Caco-2 (cell line): ENCODE results near the gene SLIT3. TPM values are rescaled to one million over a fixed set of nuclear protein-coding genes. Genes with fewer than 3 reads are reported as not detected.

ENCODE experiments used
- BruUV-seq: library from RNA; stranded (reverse); fragments of 400-500 nt; replicated peaks from 2 replicates; lab custom pipeline; 2021; lab: Mats Ljungman, UMichigan
- CTCF ChIA-PET: fragments of 300-600 bp; sonication (Branson Sonifier 250); formaldehyde crosslinking; loops from one replicate; lab custom pipeline; 2022; ENCODE audit warnings: antibody characterized with exemption; lab: Charles Lee
- POLR2A ChIA-PET: fragments of 300-600 bp; sonication (Branson Sonifier 250); formaldehyde crosslinking; loops from one replicate; lab custom pipeline; 2022; ENCODE audit warnings: antibody characterized with exemption; lab: Charles Lee
- DNase-seq, 2 experiments: peaks; one replicate each; pipeline versions ENCODE4 v3.0.0 to v3.0.0-alpha.2; 2020 to 2022
- H3K27me3 ChIP-seq: replicated peaks from 2 replicates; pipeline ENCODE4 v1.6.0; 2011; ENCODE audit warnings: low read length; ENCODE audit not compliant: control insufficient read depth, insufficient read depth
- H3K36me3 ChIP-seq: 2 replicates; pipeline ENCODE4 v1.5.1; 2011; ENCODE audit warnings: low read length; ENCODE audit not compliant: control insufficient read depth, insufficient read depth
- H3K4me1 ChIP-seq: fragments of 250-450 bp; sonication (Bioruptor Pico); 2 replicates; pipeline ENCODE4 v1.5.1; 2020; ENCODE audit warnings: mild to moderate bottlenecking
- H3K4me3 ChIP-seq: 2 replicates; pipeline ENCODE4 v1.5.1; 2011; ENCODE audit warnings: low read depth, mild to moderate bottlenecking, control low read depth, low read length
- H3K9me3 ChIP-seq: fragments of 250-450 bp; sonication (Bioruptor Pico); 2 replicates; pipeline ENCODE4 v1.5.1; 2020; ENCODE audit warnings: mild to moderate bottlenecking, moderate library complexity
- H3K27ac Mint-ChIP-seq: one replicate; pipeline ENCODE4 v1.8.0; 2022; ENCODE audit warnings: mixed read lengths; ENCODE audit not compliant: unreplicated experiment
- H3K27me3 Mint-ChIP-seq: one replicate; pipeline ENCODE4 v1.8.0; 2022; ENCODE audit warnings: mixed read lengths; ENCODE audit not compliant: insufficient read depth, unreplicated experiment
- H3K36me3 Mint-ChIP-seq: one replicate; pipeline ENCODE4 v1.8.0; 2022; ENCODE audit warnings: mild to moderate bottlenecking, mixed read lengths; ENCODE audit not compliant: insufficient read depth, unreplicated experiment
- H3K4me1 Mint-ChIP-seq: one replicate; pipeline ENCODE4 v1.8.0; 2022; ENCODE audit warnings: low read depth, mixed read lengths; ENCODE audit not compliant: unreplicated experiment
- H3K4me3 Mint-ChIP-seq: one replicate; pipeline ENCODE4 v1.8.0; 2022; ENCODE audit warnings: mild to moderate bottlenecking, moderate library complexity, mixed read lengths; ENCODE audit not compliant: unreplicated experiment
- H3K9me3 Mint-ChIP-seq: one replicate; pipeline ENCODE4 v1.8.0; 2022; ENCODE audit warnings: mixed read lengths; ENCODE audit not compliant: unreplicated experiment
- intact Hi-C: fragments of 100-400 bp; cut with micrococcal nuclease; formaldehyde crosslinking; loops from one replicate; pipeline ENCODE4 v1.10.0; 2022; ENCODE audit not compliant: unreplicated experiment
- total RNA-seq: library from RNA; stranded (reverse); gene quantifications from 2 replicates; pipeline ENCODE4 v1.2.3, GENCODE V29; 2022
- TF ChIP-seq, protein P1 (sequence below), 2 experiments: fragments of 200-600 bp in 1 of 2; IDR thresholded peaks; 1 replicate in 1 of 2; 2 replicates in 1 of 2; pipeline versions ENCODE4 v1.5.1 to v1.8.0; 2011 to 2022; ENCODE audit warnings: antibody characterized with exemption in 1 of 2, control low read depth in 1 of 2, inconsistent platforms in 1 of 2, low read depth in 1 of 2, low read length in 1 of 2, mild to moderate bottlenecking in 1 of 2, moderate library complexity in 1 of 2; ENCODE audit not compliant: insufficient read depth in 1 of 2, severe bottlenecking in 1 of 2, unreplicated experiment in 1 of 2

The SLIT3 gene
- total RNA-seq, 1 experiment from 2014 or later: 2.1 TPM

DNA sequence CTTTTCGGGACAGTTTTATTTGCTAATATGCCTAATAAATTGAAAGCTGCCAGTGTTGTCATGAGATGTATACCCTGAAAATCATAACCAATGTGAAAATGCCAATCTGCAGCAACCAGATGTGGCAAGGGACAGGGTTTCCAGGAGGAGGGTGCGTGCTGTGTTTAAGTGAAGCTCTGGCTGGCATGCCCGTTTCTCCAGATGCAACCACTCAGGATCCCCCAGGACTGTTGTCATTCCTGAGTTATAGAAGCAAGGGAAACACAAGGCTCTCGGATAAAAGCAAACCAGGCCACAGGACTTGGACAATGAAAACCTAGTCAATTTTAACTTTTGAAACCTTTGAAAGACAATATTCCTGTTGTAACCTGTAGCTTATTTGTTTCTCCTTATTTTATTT is 360.2 kb downstream of the SLIT3 start:
- TF ChIP-seq, protein P1, sequence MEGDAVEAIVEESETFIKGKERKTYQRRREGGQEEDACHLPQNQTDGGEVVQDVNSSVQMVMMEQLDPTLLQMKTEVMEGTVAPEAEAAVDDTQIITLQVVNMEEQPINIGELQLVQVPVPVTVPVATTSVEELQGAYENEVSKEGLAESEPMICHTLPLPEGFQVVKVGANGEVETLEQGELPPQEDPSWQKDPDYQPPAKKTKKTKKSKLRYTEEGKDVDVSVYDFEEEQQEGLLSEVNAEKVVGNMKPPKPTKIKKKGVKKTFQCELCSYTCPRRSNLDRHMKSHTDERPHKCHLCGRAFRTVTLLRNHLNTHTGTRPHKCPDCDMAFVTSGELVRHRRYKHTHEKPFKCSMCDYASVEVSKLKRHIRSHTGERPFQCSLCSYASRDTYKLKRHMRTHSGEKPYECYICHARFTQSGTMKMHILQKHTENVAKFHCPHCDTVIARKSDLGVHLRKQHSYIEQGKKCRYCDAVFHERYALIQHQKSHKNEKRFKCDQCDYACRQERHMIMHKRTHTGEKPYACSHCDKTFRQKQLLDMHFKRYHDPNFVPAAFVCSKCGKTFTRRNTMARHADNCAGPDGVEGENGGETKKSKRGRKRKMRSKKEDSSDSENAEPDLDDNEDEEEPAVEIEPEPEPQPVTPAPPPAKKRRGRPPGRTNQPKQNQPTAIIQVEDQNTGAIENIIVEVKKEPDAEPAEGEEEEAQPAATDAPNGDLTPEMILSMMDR (IDR thresholded peaks at IDR 0.05; ENCODE audit: insufficient read depth in 1 of 2, low read depth in 1 of 2, low read length in 1 of 2, severe bottlenecking in 1 of 2, unreplicated experiment in 1 of 2): no peak
- intact Hi-C loops: no loop called here
- CTCF ChIA-PET: no interaction called here

DNA sequence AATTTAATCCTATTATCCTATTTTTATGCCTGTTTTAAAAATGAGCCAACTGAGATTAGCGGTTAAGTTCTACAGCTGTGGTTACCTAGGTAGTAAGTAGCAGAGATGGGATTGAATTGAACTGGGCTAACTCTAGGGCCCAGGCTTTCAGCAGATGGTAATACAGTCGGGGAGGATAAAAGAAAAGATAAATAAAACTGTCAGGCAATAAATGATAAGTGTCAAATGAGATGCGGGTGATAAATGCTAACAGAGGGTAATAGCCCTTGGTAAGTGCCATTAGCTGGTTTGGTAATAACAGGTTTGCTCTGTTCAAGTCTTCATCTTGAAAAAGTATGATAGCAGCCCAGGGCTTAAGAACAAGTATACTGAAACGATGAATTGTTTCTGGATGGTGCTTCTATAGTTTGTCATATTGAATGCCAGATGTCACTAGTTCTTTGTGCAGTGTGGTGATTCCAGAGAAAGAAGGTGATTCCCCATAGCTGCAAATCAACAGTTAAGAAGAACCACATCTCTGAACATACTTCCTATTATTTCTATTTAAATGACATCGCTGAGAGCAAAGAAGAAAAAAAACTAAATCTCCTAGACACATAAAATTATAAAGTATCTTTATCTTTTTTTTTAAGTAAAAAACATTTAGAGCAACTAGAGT is 360.9 kb downstream of the SLIT3 start:
- intact Hi-C loops: no loop called here
- TF ChIP-seq, protein P1 (IDR thresholded peaks at IDR 0.05; ENCODE audit: insufficient read depth in 1 of 2, low read depth in 1 of 2, low read length in 1 of 2, severe bottlenecking in 1 of 2, unreplicated experiment in 1 of 2): no peak
- Histone ChIP-seq H3K4me3 (no peak overlapping the region), H3K36me3 (no peaks in the 10 kb centered on the region), H3K27me3 (no peaks in the 10 kb centered on the region), H3K9me3 (no peaks in the 10 kb centered on the region), H3K4me1 (peaks cover 10% of the 10 kb centered on the region)
- peaks cover 19% of the 10 kb centered on the region for H3K4me1 Mint-ChIP-seq
- H3K27ac Mint-ChIP-seq: no peak overlapping the region
- CTCF ChIA-PET: no interaction called here
- POLR2A ChIA-PET: no interaction called here
- no peak for DNase-seq
- H3K36me3 Mint-ChIP-seq: no peaks in the 10 kb centered on the region
- H3K4me3 Mint-ChIP-seq: no peak overlapping the region
- H3K27me3 Mint-ChIP-seq: no peaks in the 10 kb centered on the region
- BruUV-seq: no TSS peak
- H3K9me3 Mint-ChIP-seq: no peaks in the 10 kb centered on the region

More for the DNA sequence above, 360.2 kb downstream of the SLIT3 start:
- Mint-ChIP-seq H3K36me3 (no peaks in the 10 kb centered on the region), H3K27me3 (no peaks in the 10 kb centered on the region), H3K27ac (no peak overlapping the region), H3K9me3 (no peaks in the 10 kb centered on the region), H3K4me1 (peaks cover 20% of the 10 kb centered on the region), H3K4me3 (no peak overlapping the region)
- Histone ChIP-seq H3K9me3 (no peaks in the 10 kb centered on the region), H3K4me3 (no peak overlapping the region), H3K4me1 (peaks cover 17% of the 10 kb centered on the region), H3K36me3 (no peaks in the 10 kb centered on the region), H3K27me3 (no peaks in the 10 kb centered on the region)
- no peak for DNase-seq
- BruUV-seq: no TSS peak
- POLR2A ChIA-PET: no interaction called here

DNA sequence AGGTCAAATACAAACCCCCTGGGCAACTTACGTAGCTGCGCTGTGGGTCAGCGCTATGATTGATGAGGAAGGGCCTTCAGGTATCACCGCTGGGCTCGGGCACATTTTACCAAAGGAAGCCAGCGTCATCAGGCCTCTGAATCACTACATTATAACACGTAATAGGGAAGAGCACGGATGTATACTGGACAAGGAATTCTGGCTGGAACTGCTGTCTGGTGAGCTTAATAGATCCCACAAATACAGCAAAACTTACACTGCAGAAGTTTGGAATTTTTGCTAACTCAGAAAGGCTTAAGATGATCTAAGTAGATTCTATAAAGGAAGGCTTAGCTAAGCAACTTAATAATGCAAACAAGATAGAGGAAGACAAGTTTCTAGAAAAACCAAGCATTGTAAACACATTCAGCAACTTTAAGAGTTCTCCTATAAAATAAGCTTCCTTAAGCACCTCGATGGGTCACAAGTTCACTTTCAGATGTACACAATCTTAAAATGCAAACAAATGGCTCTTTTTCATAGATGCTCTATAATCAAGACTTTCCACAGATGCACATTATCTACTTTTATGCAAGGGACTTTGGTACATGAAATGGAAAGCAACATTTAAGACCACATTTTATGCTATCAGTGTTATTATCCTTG is 361.7 kb downstream of the SLIT3 start:
- no TSS peak for BruUV-seq
- no peak overlapping the region for H3K27ac Mint-ChIP-seq
- ChIA-PET CTCF (no interaction called here), POLR2A (no interaction called here)
- no peak overlapping the region for H3K4me3 Mint-ChIP-seq
- no peaks in the 10 kb centered on the region for H3K36me3 Mint-ChIP-seq
- Histone ChIP-seq H3K9me3 (no peaks in the 10 kb centered on the region), H3K36me3 (no peaks in the 10 kb centered on the region), H3K4me3 (no peak overlapping the region), H3K4me1 (peaks cover 3% of the 10 kb centered on the region), H3K27me3 (no peaks in the 10 kb centered on the region)
- no peaks in the 10 kb centered on the region for H3K9me3 Mint-ChIP-seq
- TF ChIP-seq, protein P1 (IDR thresholded peaks at IDR 0.05; ENCODE audit: insufficient read depth in 1 of 2, low read depth in 1 of 2, low read length in 1 of 2, severe bottlenecking in 1 of 2, unreplicated experiment in 1 of 2): no peak
- H3K27me3 Mint-ChIP-seq: no peaks in the 10 kb centered on the region
- no peak for DNase-seq
- H3K4me1 Mint-ChIP-seq: peaks cover 12% of the 10 kb centered on the region
- intact Hi-C loops: no loop called here
